Measurements from ENCODE around the gene KXD1.

DNA sequence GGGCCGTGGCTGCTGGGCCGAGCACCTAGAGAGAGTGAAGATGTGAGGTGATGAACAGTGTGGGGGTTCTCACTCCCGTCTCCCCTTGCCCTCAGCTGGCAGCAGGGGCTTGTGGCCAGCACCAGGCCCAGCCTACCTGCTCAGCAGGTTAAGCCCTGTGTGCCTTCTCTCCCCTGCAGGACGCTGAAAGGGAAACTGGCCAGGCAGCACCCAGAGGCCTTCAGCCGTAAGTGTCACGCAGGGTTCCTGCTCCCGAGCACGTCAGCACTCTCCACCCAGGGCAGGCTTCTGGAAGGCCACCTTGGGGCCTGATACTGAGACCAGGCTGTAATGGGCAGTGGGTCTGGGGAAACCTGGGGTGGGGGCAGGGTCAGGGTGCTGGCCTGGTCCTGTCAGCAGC, 9.3 kb downstream of the KXD1 start:
- TF ChIP-seq POLR2A (IDR thresholded peaks at IDR 0.05; ENCODE audit: low read length) (no peak), GATA1 (IDR thresholded peaks at IDR 0.05; ENCODE audit: low read depth, low read length) (no peak)
